ENCODE data around the gene ZNF420.
"Not testable (repeated sequence)": the region's sequence is repeated elsewhere in the genome, so short reads cannot be mapped to it uniquely, and the experiment has no call there.

Gene ZNF420

DNA sequence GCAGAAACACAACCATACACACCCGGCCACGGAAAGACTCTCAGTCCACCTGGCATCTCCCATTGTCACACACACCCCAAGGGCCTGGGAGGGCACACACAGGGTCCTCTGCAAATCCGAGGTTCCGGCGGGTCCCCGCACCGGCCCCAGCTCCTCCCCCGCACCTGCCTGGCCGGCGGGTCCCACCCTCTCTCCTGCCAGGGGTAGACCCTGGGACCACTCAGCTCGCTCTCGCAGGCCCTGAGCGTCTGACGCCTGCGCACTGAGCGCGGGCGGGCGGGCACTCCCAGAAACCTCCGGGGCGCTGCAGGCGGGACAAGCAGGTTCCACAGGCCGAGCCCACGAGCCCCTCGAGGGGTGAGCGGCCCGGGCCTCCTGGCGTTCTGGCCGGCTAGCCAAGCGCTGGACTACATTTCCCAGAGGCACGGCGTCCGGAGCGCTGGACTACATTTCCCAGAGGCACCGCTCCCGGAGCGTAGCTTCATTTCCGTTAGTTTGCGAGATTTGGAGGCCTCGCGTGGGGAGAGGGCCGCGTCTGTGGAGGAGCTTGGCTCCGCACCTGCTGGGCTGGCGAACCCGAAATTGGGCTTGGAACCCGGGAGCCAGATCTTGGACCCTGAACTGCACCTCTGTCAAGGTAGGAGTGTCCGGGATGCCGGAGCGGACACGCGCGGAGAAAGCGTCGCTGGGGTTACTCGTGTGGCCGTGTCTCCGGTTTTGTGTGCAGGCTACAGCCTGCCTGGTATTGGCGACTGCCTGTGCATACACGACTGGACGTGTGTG lies at the start of gene ZNF420:
ZNF420 (plus strand) TSS at position 500 of the 783 bp plus-strand sequence. CDS start 10,686 bp downstream, outside the sequence.
- ATAC-seq (peak; percentile 98), DNase-seq (peak; percentile 85)
- Mint-ChIP-seq H3K4me1 (peaks cover 33% of the 10 kb centered on the region), H3K36me3 (ENCODE audit: low read depth) (peaks cover 41% of the 10 kb centered on the region), H3K9me3 (peaks cover 27% of the 10 kb centered on the region), H3K27ac (peak within 1 kb of the TSS; percentile 93), H3K4me3 (peak within 1 kb of the TSS; percentile 98), H3K27me3 (no peaks in the 10 kb centered on the region)

DNA sequence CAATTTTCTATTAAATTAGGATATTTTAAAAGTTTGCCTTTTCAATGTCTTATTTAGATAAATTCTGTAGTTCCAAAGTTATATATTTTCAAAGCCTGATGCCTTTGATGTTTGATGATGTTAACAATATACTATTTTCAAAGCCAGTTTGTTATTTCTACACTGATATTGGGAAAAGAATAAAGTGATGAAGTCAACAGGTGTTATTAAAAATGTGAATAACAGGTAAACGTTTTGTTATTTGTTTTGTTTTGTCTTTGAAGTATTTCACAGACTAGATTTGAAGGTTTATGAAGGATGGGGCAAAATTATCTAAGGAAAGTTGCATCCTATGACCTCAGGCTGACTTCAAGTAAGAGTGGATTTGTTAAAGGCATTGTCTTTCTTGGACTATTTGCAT lies 33.1 kb upstream of the ZNF420 start:
- H3K4me1 Mint-ChIP-seq: no peaks in the 10 kb centered on the region
- ATAC-seq (no peak), DNase-seq (no peak)
- H3K27ac Mint-ChIP-seq: no peak overlapping the region
- peaks cover 32% of the 10 kb centered on the region for H3K9me3 Mint-ChIP-seq
- no peaks in the 10 kb centered on the region for H3K27me3 Mint-ChIP-seq
- H3K4me3 Mint-ChIP-seq: no peak overlapping the region
- peaks cover 4% of the 10 kb centered on the region for H3K36me3 Mint-ChIP-seq (ENCODE audit: low read depth)

DNA sequence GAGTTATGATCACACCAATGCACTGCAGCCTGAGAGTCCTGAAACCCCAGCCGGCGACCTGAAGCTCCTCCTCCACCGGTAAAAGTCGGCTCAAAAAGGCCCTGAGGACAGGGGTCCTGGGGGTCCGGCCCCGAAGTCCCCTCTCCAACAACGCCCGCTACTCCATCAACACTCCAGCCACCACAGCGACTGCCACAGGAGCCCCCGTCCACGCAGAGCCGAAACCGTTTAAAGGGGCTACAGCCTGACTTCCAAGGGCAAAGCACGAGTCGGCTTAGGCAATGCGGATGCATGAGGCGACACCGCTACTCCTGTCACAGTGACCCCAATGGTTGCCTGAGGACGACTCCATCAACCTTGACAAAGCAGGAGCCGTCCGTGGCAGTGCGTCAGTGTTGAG lies 22.9 kb upstream of the ZNF420 start:
- Mint-ChIP-seq H3K27me3 (no peaks in the 10 kb centered on the region), H3K4me3 (no peak overlapping the region), H3K9me3 (peaks cover 44% of the 10 kb centered on the region), H3K27ac (no peak overlapping the region), H3K4me1 (no peaks in the 10 kb centered on the region), H3K36me3 (ENCODE audit: low read depth) (peaks cover 24% of the 10 kb centered on the region)
- DNase-seq (no peak), ATAC-seq (no peak)

DNA sequence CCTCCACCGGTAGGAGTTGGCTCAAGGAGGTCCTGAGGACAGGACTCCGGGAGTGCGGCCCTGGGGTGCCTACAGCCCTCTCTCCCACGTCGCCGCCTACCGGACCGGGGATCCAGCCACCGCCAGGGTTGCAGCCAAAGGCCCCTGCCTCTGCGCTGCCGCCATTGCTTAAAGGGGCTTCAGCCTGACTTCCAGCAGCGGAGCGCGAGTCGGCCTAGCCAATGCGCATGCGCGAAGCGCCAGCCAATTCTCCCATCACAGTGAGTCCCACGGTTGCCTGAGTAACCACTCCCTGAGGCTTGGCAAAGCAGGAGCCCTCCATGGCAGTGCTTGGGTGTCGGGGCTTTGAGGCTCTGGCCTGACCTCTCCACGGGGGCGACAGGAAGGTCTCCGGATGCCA lies 21.5 kb upstream of the ZNF420 start:
- Mint-ChIP-seq H3K27me3 (no peaks in the 10 kb centered on the region), H3K27ac (no peak overlapping the region), H3K36me3 (ENCODE audit: low read depth) (peaks cover 28% of the 10 kb centered on the region), H3K4me1 (no peaks in the 10 kb centered on the region), H3K9me3 (peaks cover 40% of the 10 kb centered on the region), H3K4me3 (no peak overlapping the region)
- DNase-seq: no peak
- ATAC-seq: no peak

DNA sequence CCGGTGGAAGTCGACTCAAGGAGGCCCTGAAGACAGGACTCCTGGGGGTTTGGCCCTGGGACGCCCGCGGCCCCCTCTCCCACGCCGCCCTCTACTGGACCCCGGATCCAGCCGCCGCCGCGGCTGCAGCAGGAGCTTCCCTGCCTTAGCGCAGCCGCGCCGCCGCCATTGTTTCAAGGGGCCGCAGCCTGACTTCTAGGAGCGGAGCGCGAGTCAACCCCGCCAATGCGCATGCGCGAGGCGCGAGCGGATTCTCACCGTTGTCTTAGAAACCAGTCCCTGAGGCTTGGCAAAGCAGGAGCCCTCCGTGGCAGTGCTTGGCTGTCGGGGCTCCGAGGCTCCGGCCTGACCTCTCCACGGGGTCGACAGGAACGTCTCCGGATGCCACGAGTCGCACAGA lies 19.1 kb upstream of the ZNF420 start:
- H3K36me3 Mint-ChIP-seq (ENCODE audit: low read depth): peaks cover 39% of the 10 kb centered on the region
- ATAC-seq: no peak
- H3K27ac Mint-ChIP-seq: no peak overlapping the region
- H3K4me3 Mint-ChIP-seq: no peak overlapping the region
- H3K27me3 Mint-ChIP-seq: no peaks in the 10 kb centered on the region
- no peaks in the 10 kb centered on the region for H3K4me1 Mint-ChIP-seq
- no peak for DNase-seq
- H3K9me3 Mint-ChIP-seq: peaks cover 47% of the 10 kb centered on the region

DNA sequence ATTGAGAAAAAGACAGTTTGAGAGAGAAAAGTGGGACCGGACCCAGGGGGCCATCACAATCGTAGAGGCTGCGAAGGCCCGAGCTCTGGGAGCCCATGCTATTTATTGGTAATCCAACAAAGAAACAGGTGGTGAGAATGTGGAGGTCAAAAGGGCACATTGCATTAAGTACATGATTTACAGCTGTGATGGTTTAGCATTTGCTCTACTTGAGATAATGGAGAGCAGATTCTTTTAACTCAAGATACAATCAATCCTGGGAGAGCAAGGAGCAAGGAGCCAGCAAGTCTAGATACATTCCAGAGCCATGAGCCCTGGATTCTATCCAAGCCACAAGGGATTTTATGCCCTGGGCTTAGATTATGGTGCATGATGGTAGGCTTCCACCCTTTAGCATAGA lies 13.3 kb upstream of the ZNF420 start:
- H3K36me3 Mint-ChIP-seq (ENCODE audit: low read depth): peaks cover 36% of the 10 kb centered on the region
- not testable (repeated sequence) for ATAC-seq, DNase-seq, H3K4me3 Mint-ChIP-seq, H3K27me3 Mint-ChIP-seq, H3K4me1 Mint-ChIP-seq, H3K27ac Mint-ChIP-seq
- peaks cover 66% of the 10 kb centered on the region for H3K9me3 Mint-ChIP-seq

DNA sequence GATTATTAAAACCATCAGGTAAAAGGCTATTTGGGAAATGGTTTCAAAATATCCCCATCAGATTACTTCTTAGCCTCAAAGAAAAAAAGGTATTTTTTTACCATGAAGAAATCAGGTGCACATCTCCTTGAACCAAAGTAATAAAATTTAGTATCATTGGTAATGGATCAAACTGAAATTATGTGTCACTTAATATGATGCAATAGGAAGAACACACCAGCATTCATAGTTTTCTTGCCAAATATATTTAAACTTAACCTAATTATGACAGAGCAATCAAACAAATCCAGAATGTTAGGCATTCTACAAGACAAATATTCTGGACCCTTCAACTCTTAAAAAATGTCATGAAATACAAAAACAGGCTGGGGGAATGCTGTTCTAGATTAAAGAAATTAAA lies 4.1 kb upstream of the ZNF420 start:
- H3K27me3 Mint-ChIP-seq: no peaks in the 10 kb centered on the region
- H3K27ac Mint-ChIP-seq: no peak overlapping the region
- H3K4me1 Mint-ChIP-seq: peaks cover 20% of the 10 kb centered on the region
- ATAC-seq: no peak
- peaks cover 29% of the 10 kb centered on the region for H3K9me3 Mint-ChIP-seq
- peaks cover 15% of the 10 kb centered on the region for H3K36me3 Mint-ChIP-seq (ENCODE audit: low read depth)
- no peak for DNase-seq
- no peak overlapping the region for H3K4me3 Mint-ChIP-seq

DNA sequence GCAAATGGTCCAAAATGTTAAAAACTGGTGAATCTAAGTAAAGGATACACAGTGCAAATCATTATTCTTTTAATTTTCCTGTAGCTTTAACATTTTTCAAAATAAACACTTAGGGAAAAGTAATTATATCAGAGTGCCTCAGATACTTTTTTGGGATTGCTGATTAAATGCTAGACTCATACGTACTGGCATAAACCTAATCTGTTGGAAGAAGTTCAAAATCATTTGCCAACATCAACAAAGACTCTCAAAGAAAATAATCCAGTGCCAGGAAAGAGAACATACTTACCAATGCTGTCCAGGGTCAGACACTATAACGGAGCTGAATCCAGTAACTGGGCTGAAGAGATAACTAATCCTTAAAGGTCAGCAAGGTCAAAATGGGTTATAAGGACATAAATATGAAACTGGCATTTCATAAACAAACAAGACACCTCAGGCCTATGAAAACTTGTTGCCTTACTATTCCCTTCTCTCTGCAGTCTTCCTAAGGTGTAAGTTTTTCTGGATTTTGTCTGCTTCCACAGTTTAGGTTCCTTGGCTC lies 3.3 kb upstream of the ZNF420 start:
- peaks cover 15% of the 10 kb centered on the region for H3K36me3 Mint-ChIP-seq (ENCODE audit: low read depth)
- peaks cover 26% of the 10 kb centered on the region for H3K4me1 Mint-ChIP-seq
- no peaks in the 10 kb centered on the region for H3K27me3 Mint-ChIP-seq
- no peak overlapping the region for H3K4me3 Mint-ChIP-seq
- H3K9me3 Mint-ChIP-seq: peaks cover 23% of the 10 kb centered on the region
- DNase-seq (no peak), ATAC-seq (no peak)
- H3K27ac Mint-ChIP-seq: no peak overlapping the region

DNA sequence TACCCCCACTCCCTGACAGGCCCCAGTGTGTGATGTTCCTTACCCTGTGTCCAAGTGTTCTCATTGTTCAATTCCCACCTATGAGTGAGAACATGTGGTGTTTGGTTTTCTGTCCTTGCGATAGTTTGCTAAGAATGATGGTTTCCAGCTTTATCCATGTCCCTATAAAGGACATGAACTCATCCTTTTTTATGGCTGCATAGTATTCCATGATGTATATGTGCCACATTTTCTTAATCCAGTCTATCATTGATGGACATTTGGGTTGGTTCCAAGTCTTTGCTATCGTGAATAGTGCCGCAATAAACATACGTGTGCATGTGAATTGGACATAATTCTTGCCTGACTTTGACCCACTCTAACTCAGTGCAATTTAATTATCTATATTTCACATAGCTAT lies 1.7 kb upstream of the ZNF420 start:
- peaks cover 33% of the 10 kb centered on the region for H3K4me1 Mint-ChIP-seq
- H3K27ac Mint-ChIP-seq, ATAC-seq, H3K27me3 Mint-ChIP-seq, DNase-seq: not testable (repeated sequence)
- peaks cover 28% of the 10 kb centered on the region for H3K36me3 Mint-ChIP-seq (ENCODE audit: low read depth)
- peaks cover 22% of the 10 kb centered on the region for H3K9me3 Mint-ChIP-seq
- peak overlapping the region; percentile 98 for H3K4me3 Mint-ChIP-seq

DNA sequence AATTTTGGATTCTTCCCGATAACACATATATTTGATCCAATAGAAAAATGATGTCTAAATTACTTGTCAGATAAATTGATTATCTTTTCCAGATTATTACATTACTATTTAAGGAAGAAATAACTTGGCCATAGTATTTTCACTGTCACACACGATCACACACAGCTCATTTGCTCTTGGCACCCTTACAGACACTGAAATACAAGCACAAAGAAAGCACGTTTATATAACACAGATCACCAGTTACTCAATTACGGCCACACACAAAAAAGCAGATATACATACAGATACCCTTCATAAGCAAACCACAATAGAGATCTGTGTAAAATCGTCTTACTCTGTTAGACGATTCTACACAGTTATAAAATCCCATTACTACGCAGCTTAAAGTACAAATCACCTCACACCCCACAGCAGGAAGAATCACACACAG lies 716 bp upstream of the ZNF420 start:
- no peak for ATAC-seq

DNA sequence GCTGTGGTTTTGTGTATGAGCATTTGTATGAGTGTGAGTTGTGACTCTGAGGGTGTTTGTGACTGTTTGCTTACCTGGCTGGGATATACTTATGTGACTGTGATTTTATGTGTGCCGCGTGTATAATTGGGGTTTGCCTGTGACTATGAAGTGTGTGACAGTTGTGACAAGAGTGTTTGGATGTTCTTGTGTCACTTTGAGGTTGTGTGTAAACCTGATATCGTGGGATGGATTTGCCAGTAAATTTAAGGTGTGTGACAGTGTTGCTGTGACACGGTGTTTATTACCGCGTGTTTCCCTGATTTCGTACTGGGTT lies 442 bp downstream of the ZNF420 start:
- ATAC-seq: no peak
- no peaks in the 10 kb centered on the region for H3K27me3 Mint-ChIP-seq
- peaks cover 31% of the 10 kb centered on the region for H3K9me3 Mint-ChIP-seq
- H3K27ac Mint-ChIP-seq: peak overlapping the region; percentile 93
- peak overlapping the region; percentile 98 for H3K4me3 Mint-ChIP-seq
- peaks cover 46% of the 10 kb centered on the region for H3K36me3 Mint-ChIP-seq (ENCODE audit: low read depth)
- no peak for DNase-seq
- H3K4me1 Mint-ChIP-seq: peaks cover 33% of the 10 kb centered on the region

More for the DNA sequence above, 716 bp upstream of the ZNF420 start:
- DNase-seq: no peak
- Mint-ChIP-seq H3K27ac (peak overlapping the region; percentile 93), H3K4me3 (peak overlapping the region; percentile 98), H3K4me1 (peaks cover 33% of the 10 kb centered on the region), H3K9me3 (peaks cover 26% of the 10 kb centered on the region), H3K27me3 (no peaks in the 10 kb centered on the region), H3K36me3 (ENCODE audit: low read depth) (peaks cover 36% of the 10 kb centered on the region)

DNA sequence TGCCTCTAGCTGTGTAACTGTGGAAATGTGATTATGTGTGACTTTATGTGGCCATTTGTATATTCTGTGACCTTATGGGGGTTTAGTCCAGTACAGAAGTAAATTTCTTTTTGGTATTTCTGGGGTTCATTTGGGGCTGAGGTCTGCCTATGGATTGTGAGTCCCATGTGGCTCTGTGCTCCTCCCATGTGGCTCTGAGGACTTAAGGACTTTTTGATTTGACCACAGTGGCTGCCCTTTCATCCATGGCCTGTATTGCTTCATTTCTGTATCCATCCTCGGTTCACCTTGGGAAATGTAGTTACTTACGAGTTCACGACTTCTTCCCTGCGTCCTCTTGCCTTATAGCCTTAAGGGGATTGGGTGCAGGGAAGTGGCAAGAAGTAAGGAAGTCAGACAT lies 1.0 kb downstream of the ZNF420 start:
- peaks cover 48% of the 10 kb centered on the region for H3K36me3 Mint-ChIP-seq (ENCODE audit: low read depth)

DNA sequence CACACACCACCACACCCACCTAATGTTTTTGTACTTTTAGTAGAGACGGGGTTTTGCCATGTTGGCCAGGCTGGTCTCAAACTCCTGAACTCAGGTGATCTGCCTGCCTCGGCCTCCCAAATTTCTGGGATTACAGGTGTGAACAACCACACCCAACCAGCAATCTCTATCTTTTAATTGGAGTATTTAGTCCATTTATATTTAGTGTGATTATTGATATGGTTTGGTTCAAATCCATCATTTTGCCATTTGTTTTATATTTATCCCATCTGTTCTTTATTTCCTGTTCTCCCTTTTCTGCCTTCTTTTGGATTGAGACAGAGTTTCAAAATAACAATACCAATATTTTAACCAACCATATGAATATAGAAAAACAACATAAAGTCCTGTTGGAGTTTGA lies 4.1 kb downstream of the ZNF420 start:
- Mint-ChIP-seq H3K9me3 (peaks cover 48% of the 10 kb centered on the region), H3K27ac (no peak overlapping the region), H3K4me3 (no peak overlapping the region), H3K36me3 (ENCODE audit: low read depth) (peaks cover 70% of the 10 kb centered on the region), H3K4me1 (peaks cover 30% of the 10 kb centered on the region), H3K27me3 (no peaks in the 10 kb centered on the region)
- no peak for ATAC-seq
- DNase-seq: no peak

More for the DNA sequence above, 1.0 kb downstream of the ZNF420 start:
- Mint-ChIP-seq H3K9me3 (peaks cover 32% of the 10 kb centered on the region), H3K27ac (peak overlapping the region; percentile 93), H3K4me3 (peak overlapping the region; percentile 98), H3K4me1 (peaks cover 33% of the 10 kb centered on the region), H3K27me3 (no peaks in the 10 kb centered on the region)
- ATAC-seq (no peak), DNase-seq (no peak)

DNA sequence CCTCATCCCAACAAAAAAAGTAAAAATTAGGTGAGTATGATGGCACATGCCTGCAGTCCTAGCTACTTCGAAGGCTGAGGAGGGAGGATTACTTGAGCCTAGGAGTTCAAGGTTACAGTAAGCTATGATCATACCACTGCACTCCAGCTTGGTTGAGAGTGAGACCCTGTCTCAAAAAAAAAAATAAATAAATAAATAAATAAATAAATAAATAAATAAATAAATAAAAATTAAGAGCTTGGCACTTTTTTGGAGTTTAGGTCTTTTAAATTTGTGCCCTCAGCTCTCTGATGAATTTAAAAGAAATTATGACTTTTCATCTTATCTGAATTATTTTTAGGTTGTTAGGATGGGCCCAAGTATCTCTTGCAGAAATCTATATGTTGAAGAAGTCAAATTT lies 8.9 kb downstream of the ZNF420 start:
- Mint-ChIP-seq H3K9me3 (peaks cover 53% of the 10 kb centered on the region), H3K27ac (no peak overlapping the region), H3K36me3 (ENCODE audit: low read depth) (peaks cover 90% of the 10 kb centered on the region), H3K4me3 (no peak overlapping the region), H3K27me3 (no peaks in the 10 kb centered on the region), H3K4me1 (no peaks in the 10 kb centered on the region)
- DNase-seq (no peak), ATAC-seq (no peak)

DNA sequence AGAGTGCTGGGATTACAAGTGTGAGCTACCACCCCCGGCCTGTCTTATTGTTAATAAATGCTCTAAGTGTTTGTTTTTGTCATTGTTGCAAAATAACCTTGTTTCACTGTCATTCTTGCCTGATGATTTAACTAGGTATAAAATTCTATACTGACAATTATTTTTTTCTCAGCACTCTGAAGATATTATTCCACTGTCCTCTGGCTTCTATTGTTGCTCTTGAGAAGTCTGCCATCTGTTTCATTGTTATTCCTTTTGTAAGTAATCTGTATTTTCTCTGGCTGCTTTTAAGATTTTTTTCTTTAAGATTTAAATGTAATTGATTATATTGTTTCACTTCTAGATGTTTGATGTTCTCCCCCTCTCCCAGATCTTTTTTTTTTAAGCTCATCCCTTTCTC lies 17.6 kb downstream of the ZNF420 start:
- Mint-ChIP-seq H3K27me3 (no peaks in the 10 kb centered on the region), H3K4me3 (no peak overlapping the region), H3K4me1 (no peaks in the 10 kb centered on the region), H3K36me3 (ENCODE audit: low read depth) (peaks cover 99% of the 10 kb centered on the region), H3K9me3 (peaks cover 58% of the 10 kb centered on the region), H3K27ac (no peak overlapping the region)
- DNase-seq: no peak
- ATAC-seq: no peak
